Measurements from ENCODE around the gene CTCFL. TPM values are rescaled to one million over a fixed set of nuclear protein-coding genes. Genes with fewer than 3 reads are reported as not detected.
A peak's percentile ranks its signal among the peaks of the same experiment; 100 is the strongest.

CTCFL gene
- total and polyA plus RNA-seq, 2 of the 8 experiments (the other 6 are each of a cell fraction or from before 2014, with no cell fraction given): 0.30 to 0.80 TPM

- no peak overlapping the region for H3K4me3 ChIP-seq (ENCODE audit: extremely low read depth in 1 of 4, insufficient read depth in 2 of 4, low read depth in 3 of 4, low read length in 4 of 4)
- no peak overlapping the region for H2AK5ac ChIP-seq (ENCODE audit: low read depth, low read length)
- no peaks in the 10 kb centered on the region for H3K79me1 ChIP-seq (ENCODE audit: low read depth, low read length)
- no peak overlapping the region for H4K91ac ChIP-seq (replicated peaks; ENCODE audit: insufficient read length, low read length)
- peaks cover 0 to 21% (median 12%) of the 10 kb centered on the region in 4 experiments; a peak in 6 of 7 replicates for H3K4me1 ChIP-seq (replicated peaks in 1 of 4; ENCODE audit: control insufficient read depth in 3 of 4, insufficient read depth in 4 of 4, low read length in 3 of 4)
- H3K4me2 ChIP-seq (ENCODE audit: insufficient read depth in 1 of 2, low read depth in 2 of 2, low read length in 2 of 2): no peak overlapping the region
- H2AFZ ChIP-seq (ENCODE audit: low read length): no peak overlapping the region
- no peak overlapping the region for H3K56ac ChIP-seq (replicated peaks; ENCODE audit: insufficient read length, low read depth, low read length)
- no peak overlapping the region for H3K4ac ChIP-seq (replicated peaks; ENCODE audit: insufficient read length, low read depth, low read length)
- H3K23me2 ChIP-seq (ENCODE audit: low read depth, low read length): no peaks in the 10 kb centered on the region
- FAIRE-seq (no peak), DNase-seq (ENCODE audit: low read depth in 1 of 2, low spot score in 2 of 2) (no peak)
- no peaks in the 10 kb centered on the region for H3K36me3 ChIP-seq (ENCODE audit: control insufficient read depth in 2 of 4, insufficient read depth in 4 of 4, low read length in 3 of 4)
- H3K9ac ChIP-seq (replicated peaks in 1 of 4; ENCODE audit: extremely low read depth in 1 of 4, low read depth in 3 of 4, low read length in 3 of 4): no peak overlapping the region
- no peak overlapping the region for H2BK5ac ChIP-seq (ENCODE audit: low read depth, low read length)
- no peak overlapping the region for H3K23ac ChIP-seq (ENCODE audit: insufficient read length)
- H3K27ac ChIP-seq (ENCODE audit: low read depth, low read length): no peak overlapping the region
- H3K79me2 ChIP-seq (ENCODE audit: control insufficient read depth in 1 of 2, insufficient read depth in 2 of 2, low read length in 2 of 2): no peaks in the 10 kb centered on the region
- no peaks in the 10 kb centered on the region; a peak in 1 of 7 replicates for H3K27me3 ChIP-seq (replicated peaks in 1 of 4; ENCODE audit: control insufficient read depth in 3 of 4, extremely low read depth in 1 of 4, insufficient read depth in 3 of 4, low read length in 3 of 4)
- no peaks in the 10 kb centered on the region for H4K20me1 ChIP-seq (replicated peaks in 1 of 2; ENCODE audit: control insufficient read depth in 1 of 2, insufficient read depth in 2 of 2, low read length in 2 of 2)
- H3K18ac ChIP-seq (ENCODE audit: extremely low read depth, low read length): no peak overlapping the region
- H2BK120ac ChIP-seq (replicated peaks; ENCODE audit: low read depth, low read length): no peak overlapping the region
- 86% methylated on average over 4 of the region's 4 CpGs; no CpG with 5 or more reads in 1 of the 2 experiments for WGBS, 2 experiments (ENCODE audit: extremely low coverage in 1 of 2, insufficient coverage in 1 of 2, insufficient read length in 1 of 2, insufficient replicate concordance in 2 of 2, low coverage in 1 of 2, low lambda C conversion rate in 2 of 2, missing lambda C conversion rate in 1 of 2)
- H2BK15ac ChIP-seq (ENCODE audit: low read length): no peak overlapping the region
- H4K8ac ChIP-seq (ENCODE audit: extremely low read depth, insufficient read depth, low read length): no peak overlapping the region
- no peak overlapping the region for H4K5ac ChIP-seq (ENCODE audit: insufficient read length, low read depth, low read length)
- ChIA-PET CTCF (ENCODE audit: partially characterized antibody) (interaction anchor here (1.3 to 3.1 kb wide), 9 partner anchors 9 to 42 kb away, joined by 3 to 23 read pairs (median 7); no protein-coding TSS in a partner anchor), POLR2A (ENCODE audit: partially characterized antibody) (no interaction called here)
- TF ChIP-seq RAD21 (IDR thresholded peaks at IDR 0.05 in 1 of 2, conservative IDR thresholded peaks at IDR 0.05 in 1 of 2; ENCODE audit: low read depth in 2 of 2, low read length in 2 of 2) (peak in 1 of 2 experiments; percentile 31; a peak in 1 of 4 replicates), CTCF (IDR thresholded peaks at IDR 0.05; ENCODE audit: control extremely low read depth in 1 of 3, insufficient read depth in 1 of 3, low read depth in 1 of 3, low read length in 3 of 3) (peak; percentile 33 to 51 (median 47)), POLR2A (IDR thresholded peaks at IDR 0.05; ENCODE audit: control extremely low read depth in 1 of 2, low read depth in 2 of 2, low read length in 2 of 2) (no peak)
- H2BK20ac ChIP-seq (ENCODE audit: low read length): no peak overlapping the region
- no peak overlapping the region for H2BK12ac ChIP-seq (ENCODE audit: low read depth, low read length)
- H3K14ac ChIP-seq (ENCODE audit: insufficient read length): no peak overlapping the region
- H3K9me3 ChIP-seq (ENCODE audit: insufficient read depth in 2 of 2, low read depth in 1 of 2, low read length in 1 of 2): no peaks in the 10 kb centered on the region
These were observed 59.0 kb downstream of the CTCFL start for GRCh38 chr20:57465943-57466342.

Measured in H1 (cell line).